NCI-H1105 treated with DMSO at 0.1 percent for 48 hours (cell line): ENCODE data around the gene CORO1C.

Experiments
- DNase-seq: peaks from one replicate; lab custom pipeline; 2025; lab: John Stamatoyannopoulos, UW

CORO1C gene

DNA sequence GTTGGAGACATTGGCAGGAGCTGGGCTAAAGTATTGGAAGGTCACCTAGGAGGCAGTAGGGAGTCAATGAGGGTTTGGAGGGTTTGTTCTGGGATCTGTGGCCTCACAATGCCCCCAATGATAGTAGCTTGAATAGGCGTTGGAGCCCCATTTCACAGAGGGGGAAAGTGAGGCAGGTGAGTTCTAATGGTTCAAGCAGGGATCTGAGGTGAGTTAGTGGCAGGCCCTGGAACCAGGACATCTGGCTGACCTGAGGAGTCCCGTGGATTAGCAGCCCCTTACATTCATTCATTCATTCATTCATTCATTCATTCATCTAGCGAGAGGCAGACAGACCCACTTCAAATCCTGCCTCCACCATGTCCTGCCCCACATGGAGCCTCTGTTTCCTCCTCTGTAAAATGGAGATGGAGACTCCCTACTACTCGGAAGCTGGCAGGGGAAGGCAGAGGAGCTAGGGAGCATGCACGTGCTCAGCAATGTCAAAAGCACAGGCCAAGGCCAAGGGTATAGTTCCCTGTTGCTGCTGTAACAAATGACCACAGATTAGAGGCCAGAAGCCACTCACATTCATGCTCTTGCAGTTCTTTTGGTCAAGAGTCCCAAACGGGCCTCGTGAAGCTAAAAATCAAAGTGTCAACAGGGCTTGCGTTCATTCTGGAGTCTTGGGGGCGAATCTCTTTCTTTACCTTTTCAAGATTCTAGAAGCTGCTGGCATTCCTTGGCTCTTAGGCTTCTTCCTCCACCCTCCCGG, 131.2 kb downstream of the CORO1C start:
- no peak for DNase-seq

DNA sequence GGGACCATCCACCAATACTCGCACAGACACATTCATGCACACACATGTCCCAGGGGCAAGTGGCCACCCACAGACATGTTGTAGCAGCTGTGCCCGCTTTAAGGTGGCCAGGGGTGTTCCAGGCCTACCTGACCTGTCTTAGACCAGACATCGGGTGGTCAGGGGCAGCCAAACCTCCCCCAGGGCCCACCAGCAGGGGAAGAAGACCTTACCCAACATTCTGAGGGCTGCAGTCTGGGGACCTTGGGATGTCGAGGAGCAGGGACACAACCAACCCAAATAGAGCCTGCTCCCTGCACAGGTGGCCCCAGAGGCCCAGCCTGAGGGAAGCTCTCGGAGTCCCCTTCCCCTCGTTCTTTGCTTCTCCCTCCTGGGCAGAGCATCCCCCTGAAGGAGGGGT, 131.8 kb downstream of the CORO1C start:
- no peak for DNase-seq

GRCh38 chr12:108598553-108599250, 132.6 kb downstream of the CORO1C start:
- DNase-seq, result no peak

DNA sequence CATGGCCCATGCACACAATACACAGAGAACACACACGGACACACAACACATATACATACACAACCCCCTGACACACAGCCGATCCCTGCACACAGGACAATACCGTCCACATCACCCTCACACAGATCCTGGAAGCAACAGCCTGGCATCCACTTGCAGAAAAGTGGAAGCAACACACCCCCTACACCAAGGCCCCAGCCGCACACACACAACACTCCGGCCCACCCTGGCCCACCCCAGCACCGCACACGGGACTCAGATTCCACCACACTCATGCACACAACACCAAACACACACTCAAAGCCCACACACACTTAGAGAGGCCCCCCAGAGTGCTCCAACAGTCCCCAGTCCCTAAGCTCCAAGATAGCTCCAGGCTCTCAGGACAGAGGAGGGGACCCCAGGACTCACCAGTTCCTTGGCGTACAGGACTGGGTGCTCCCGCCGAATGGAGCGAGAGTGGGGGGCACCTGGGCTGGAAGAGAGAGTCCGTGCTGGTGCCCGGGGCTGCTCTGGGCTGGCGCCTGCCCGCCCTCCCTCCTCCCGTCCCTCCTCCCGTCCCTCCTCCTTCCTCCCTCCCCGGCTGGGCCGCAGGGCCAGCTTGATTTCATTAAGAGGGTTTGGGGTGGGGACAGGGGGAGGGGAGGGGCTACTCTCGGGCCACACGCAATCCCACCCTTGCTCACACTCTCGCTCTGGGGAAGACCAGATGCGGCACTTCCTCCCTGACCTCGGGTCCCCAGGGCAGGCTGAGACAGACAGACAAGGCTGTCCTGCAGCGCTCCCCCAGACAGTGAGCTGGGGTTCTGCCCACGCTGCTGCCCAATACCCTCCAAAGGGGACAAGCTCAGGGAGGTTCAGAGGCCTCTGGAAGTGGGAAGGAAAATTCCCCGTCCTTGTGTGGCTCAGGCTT, 133.5 kb downstream of the CORO1C start, which contains the start of gene TMEM119:
TMEM119 (minus strand) TSS at position 526 of the 913 bp plus-strand sequence. CDS start 5,701 bp downstream, outside the sequence.
- DNase-seq, result no peak

- DNase-seq, result no peak
Measured at GRCh38 chr12:108596854-108597558, 134.3 kb downstream of the CORO1C start.

- DNase-seq, result no peak
Measured at GRCh38 chr12:108595711-108596647, 135.3 kb downstream of the CORO1C start.
